ENCODE measurements around the gene EMILIN3. TPM values are rescaled to one million over a fixed set of nuclear protein-coding genes. Genes with fewer than 3 reads are reported as not detected.
A peak's percentile ranks its signal among the peaks of the same experiment; 100 is the strongest.

EMILIN3 gene
- total and polyA plus RNA-seq, 2 of the 4 experiments (the other 2 are of a cell fraction): under 0.01 to 0.07 TPM

DNA sequence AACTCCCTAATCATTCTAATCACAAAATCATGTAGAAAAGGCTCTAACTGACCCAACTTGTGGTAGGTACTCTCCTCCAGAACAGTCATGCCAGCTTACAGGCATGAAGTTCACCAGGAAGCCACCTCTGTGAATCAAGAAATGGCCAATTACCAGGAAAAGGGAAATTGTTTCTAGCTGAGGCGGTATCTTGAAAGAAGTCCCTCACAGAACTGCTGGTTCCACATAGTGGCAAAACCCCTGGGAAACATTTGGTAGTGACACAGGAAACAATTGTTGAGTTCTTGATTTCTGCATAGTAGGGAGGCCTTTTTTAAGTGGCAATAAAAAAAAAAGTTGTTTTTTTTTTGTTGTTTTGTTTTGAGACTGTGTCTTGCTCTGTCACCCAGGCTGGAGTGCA, 45.6 kb downstream of the EMILIN3 start:
- Histone ChIP-seq H3K9ac (ENCODE audit: low read depth, low read length) (no peak overlapping the region), H3K36me3 (ENCODE audit: control insufficient read depth, insufficient read depth, low read length) (no peaks in the 10 kb centered on the region), H3K18ac (ENCODE audit: low read depth, low read length) (no peak overlapping the region), H3K14ac (replicated peaks; ENCODE audit: low read depth, low read length) (no peak overlapping the region), H3K27me3 (ENCODE audit: control insufficient read depth, insufficient read depth, low read length) (no peaks in the 10 kb centered on the region), H4K91ac (ENCODE audit: insufficient read depth, low read depth, low read length) (no peak overlapping the region), H2BK120ac (ENCODE audit: low read depth, low read length) (no peak overlapping the region), H3K4me1 (ENCODE audit: control insufficient read depth, insufficient read depth, low read length) (peaks cover under 1% of the 10 kb centered on the region; the same call in 1 of the 2 replicates), H3K56ac (ENCODE audit: extremely low read depth, insufficient read depth, low read length) (no peak overlapping the region), H4K8ac (ENCODE audit: low read depth in 2 of 2, low read length in 2 of 2) (no peak overlapping the region), H3K9me1 (ENCODE audit: insufficient read depth, low read length) (no peaks in the 10 kb centered on the region; the same call in 1 of the 2 replicates), H2AFZ (replicated peaks; ENCODE audit: low read length, poor library complexity) (no peak overlapping the region), H4K5ac (ENCODE audit: low read depth, low read length) (no peak overlapping the region), H2BK5ac (ENCODE audit: low read depth, low read length, poor library complexity, severe bottlenecking) (no peak overlapping the region), H3K23ac (ENCODE audit: low read depth, low read length) (no peak overlapping the region), H3K4me3 (ENCODE audit: insufficient read depth, low read depth, low read length) (no peak overlapping the region), H3K4ac (ENCODE audit: low read depth, low read length) (no peak overlapping the region), H3K79me1 (ENCODE audit: low read depth in 1 of 2, low read length in 2 of 2) (peaks cover 0 to 7% of the 10 kb centered on the region in 2 experiments; a peak in 2 of 4 replicates), H3K27ac (ENCODE audit: insufficient read depth, low read length) (no peak overlapping the region), H2BK20ac (ENCODE audit: low read depth, low read length) (no peak overlapping the region), H4K20me1 (ENCODE audit: insufficient read depth, low read length) (peaks cover 7% of the 10 kb centered on the region), H2AK5ac (ENCODE audit: low read depth, low read length) (no peak overlapping the region), H2BK15ac (ENCODE audit: low read depth, low read length) (0 out of 3 replicates have a peak overlapping the region, but pooled peaks have one; percentile 21), H3K4me2 (ENCODE audit: low read depth, low read length) (no peak overlapping the region), H3K9me3 (ENCODE audit: control insufficient read depth, insufficient read depth, low read length) (no peaks in the 10 kb centered on the region), H2AK9ac (replicated peaks; ENCODE audit: low read depth, low read length, poor library complexity) (no peak overlapping the region)
- in situ Hi-C loops (cut with MboI; ENCODE audit: low sequenced_read_pairs): no loop called here
- BruUV-seq (replicated peaks): no TSS peak
- TF ChIP-seq MAFK (IDR thresholded peaks at IDR 0.05; ENCODE audit: low read depth, low read length): no peak
- no peak for TF ChIP-seq MXI1 (IDR thresholded peaks at IDR 0.05; ENCODE audit: borderline replicate concordance, low read depth, low read length)
- no peak for TF ChIP-seq CHD1 (IDR thresholded peaks at IDR 0.05; ENCODE audit: low read depth, low read length)
- TF ChIP-seq, protein P1, sequence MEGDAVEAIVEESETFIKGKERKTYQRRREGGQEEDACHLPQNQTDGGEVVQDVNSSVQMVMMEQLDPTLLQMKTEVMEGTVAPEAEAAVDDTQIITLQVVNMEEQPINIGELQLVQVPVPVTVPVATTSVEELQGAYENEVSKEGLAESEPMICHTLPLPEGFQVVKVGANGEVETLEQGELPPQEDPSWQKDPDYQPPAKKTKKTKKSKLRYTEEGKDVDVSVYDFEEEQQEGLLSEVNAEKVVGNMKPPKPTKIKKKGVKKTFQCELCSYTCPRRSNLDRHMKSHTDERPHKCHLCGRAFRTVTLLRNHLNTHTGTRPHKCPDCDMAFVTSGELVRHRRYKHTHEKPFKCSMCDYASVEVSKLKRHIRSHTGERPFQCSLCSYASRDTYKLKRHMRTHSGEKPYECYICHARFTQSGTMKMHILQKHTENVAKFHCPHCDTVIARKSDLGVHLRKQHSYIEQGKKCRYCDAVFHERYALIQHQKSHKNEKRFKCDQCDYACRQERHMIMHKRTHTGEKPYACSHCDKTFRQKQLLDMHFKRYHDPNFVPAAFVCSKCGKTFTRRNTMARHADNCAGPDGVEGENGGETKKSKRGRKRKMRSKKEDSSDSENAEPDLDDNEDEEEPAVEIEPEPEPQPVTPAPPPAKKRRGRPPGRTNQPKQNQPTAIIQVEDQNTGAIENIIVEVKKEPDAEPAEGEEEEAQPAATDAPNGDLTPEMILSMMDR (conservative IDR thresholded peaks at IDR 0.05; ENCODE audit: low read depth, low read length): no peak
- no peak for TF ChIP-seq RCOR1 (IDR thresholded peaks at IDR 0.05; ENCODE audit: insufficient replicate concordance, low read length)
- no peak for TF ChIP-seq RFX5 (IDR thresholded peaks at IDR 0.05; ENCODE audit: low read depth, low read length)
- TF ChIP-seq, protein P2, sequence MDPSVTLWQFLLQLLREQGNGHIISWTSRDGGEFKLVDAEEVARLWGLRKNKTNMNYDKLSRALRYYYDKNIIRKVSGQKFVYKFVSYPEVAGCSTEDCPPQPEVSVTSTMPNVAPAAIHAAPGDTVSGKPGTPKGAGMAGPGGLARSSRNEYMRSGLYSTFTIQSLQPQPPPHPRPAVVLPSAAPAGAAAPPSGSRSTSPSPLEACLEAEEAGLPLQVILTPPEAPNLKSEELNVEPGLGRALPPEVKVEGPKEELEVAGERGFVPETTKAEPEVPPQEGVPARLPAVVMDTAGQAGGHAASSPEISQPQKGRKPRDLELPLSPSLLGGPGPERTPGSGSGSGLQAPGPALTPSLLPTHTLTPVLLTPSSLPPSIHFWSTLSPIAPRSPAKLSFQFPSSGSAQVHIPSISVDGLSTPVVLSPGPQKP (IDR thresholded peaks at IDR 0.05; ENCODE audit: borderline replicate concordance, low read depth, low read length): no peak
- TF ChIP-seq SMC3 (IDR thresholded peaks at IDR 0.05; ENCODE audit: low read depth, low read length): no peak
- no peak for TF ChIP-seq BHLHE40 (IDR thresholded peaks at IDR 0.05; ENCODE audit: low read depth, low read length)
- no peak for TF ChIP-seq NFE2L2 (IDR thresholded peaks at IDR 0.05; ENCODE audit: low read depth, low read length)
- TF ChIP-seq POLR2A (IDR thresholded peaks at IDR 0.05; ENCODE audit: low read depth, low read length): no peak
- TF ChIP-seq FOS (IDR thresholded peaks at IDR 0.05; ENCODE audit: low read depth, low read length): no peak
- no peak for TF ChIP-seq CEBPB (IDR thresholded peaks at IDR 0.05; ENCODE audit: low read depth, low read length)
- no peak for TF ChIP-seq MAZ (IDR thresholded peaks at IDR 0.05; ENCODE audit: borderline replicate concordance, low read depth, low read length)
- TF ChIP-seq, protein P3, sequence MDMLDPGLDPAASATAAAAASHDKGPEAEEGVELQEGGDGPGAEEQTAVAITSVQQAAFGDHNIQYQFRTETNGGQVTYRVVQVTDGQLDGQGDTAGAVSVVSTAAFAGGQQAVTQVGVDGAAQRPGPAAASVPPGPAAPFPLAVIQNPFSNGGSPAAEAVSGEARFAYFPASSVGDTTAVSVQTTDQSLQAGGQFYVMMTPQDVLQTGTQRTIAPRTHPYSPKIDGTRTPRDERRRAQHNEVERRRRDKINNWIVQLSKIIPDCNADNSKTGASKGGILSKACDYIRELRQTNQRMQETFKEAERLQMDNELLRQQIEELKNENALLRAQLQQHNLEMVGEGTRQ (IDR thresholded peaks at IDR 0.05; ENCODE audit: low read depth, low read length): no peak
- WGBS, 2 experiments (ENCODE audit: extremely low coverage in 2 of 2, insufficient read length in 1 of 2): 100% methylated on average over 1 of the region's 1 CpG; no CpG with 5 or more reads in 1 of the 2 experiments
- no peak for DNase-seq
- POLR2A ChIA-PET (ENCODE audit: unreplicated experiment): interaction anchor here (0.7 kb wide), 1 partner anchor 183 kb away, joined by 3 read pairs; no protein-coding TSS in a partner anchor
- CTCF ChIA-PET: no interaction called here
- dilution Hi-C loops (cut with HindIII; ENCODE audit: low sequenced_read_pairs, unreplicated experiment): no loop called here
- intact Hi-C loops (cut with micrococcal nuclease): no loop called here
- no peak for ATAC-seq (ENCODE audit: low read depth)

All from IMR-90 (cell line).